OCI-LY1 (cell line): ENCODE measurements around the gene MCEMP1.

Source experiments
- CTCF ChIP-seq: fragments of 200-600 bp; sonication (generic), shearing (Covaris generic); IDR thresholded peaks from 2 replicates; pipeline ENCODE4 v1.5.1; 2017; ENCODE audit warnings: mild to moderate bottlenecking, antibody characterized with exemption, low read length, moderate library complexity, mixed read lengths
- EZH2 ChIP-seq: fragments of 200-600 bp; sonication (generic), shearing (Covaris generic); IDR thresholded peaks from 2 replicates; pipeline ENCODE4 v1.8.0; 2017; ENCODE audit warnings: borderline replicate concordance, mixed run types, mild to moderate bottlenecking, antibody characterized with exemption, low read length, moderate library complexity, mixed read lengths

- TF ChIP-seq CTCF: no peak
- no peak for TF ChIP-seq EZH2
Observed at GRCh38 chr19:7716762-7717161, 39.9 kb downstream of the MCEMP1 start.
